Keratinocyte (primary cell): ENCODE measurements around the gene FCHSD1. TPM values are rescaled to one million over a fixed set of nuclear protein-coding genes. Genes with fewer than 3 reads are reported as not detected.

ENCODE experiments used
- DNase-seq: peaks from one replicate; pipeline ENCODE4 v3.0.0-alpha.2; 2011; ENCODE audit warnings: low read depth, missing footprints, low spot score
- FAIRE-seq: peaks from 2 replicates; lab custom pipeline; 2011; peaks lifted over from hg19 to GRCh38; lab: Jason Lieb, UNC
- H2AFZ ChIP-seq: 2 replicates; pipeline ENCODE4 v1.6.0; 2012; ENCODE audit warnings: low read length, control low read depth, inconsistent platforms; ENCODE audit not compliant: control insufficient read depth
- H3K27ac ChIP-seq: 2 replicates; pipeline ENCODE4 v1.5.1; 2011; ENCODE audit warnings: low read length; ENCODE audit not compliant: control insufficient read depth, insufficient read depth
- H3K27me3 ChIP-seq: 3 replicates; pipeline ENCODE4 v1.6.0; 2011; ENCODE audit warnings: low read length; ENCODE audit not compliant: control insufficient read depth, insufficient read depth; ENCODE audit errors: extremely low read depth
- H3K36me3 ChIP-seq, 2 experiments: 2 replicates in 1 of 2; 3 replicates in 1 of 2; pipeline ENCODE4 v1.5.1; 2011; ENCODE audit warnings: low read length in 2 of 2, mild to moderate bottlenecking in 1 of 2; ENCODE audit not compliant: control insufficient read depth in 2 of 2, insufficient read depth in 2 of 2; ENCODE audit errors: extremely low read depth in 1 of 2
- H3K4me1 ChIP-seq: 3 replicates; pipeline ENCODE4 v1.5.1; 2011; ENCODE audit warnings: low read length; ENCODE audit not compliant: control insufficient read depth, insufficient read depth; ENCODE audit errors: extremely low read depth
- H3K4me2 ChIP-seq: 3 replicates; pipeline ENCODE4 v1.6.0; 2011; ENCODE audit warnings: low read depth, low read length; ENCODE audit not compliant: control insufficient read depth, insufficient read depth; ENCODE audit errors: extremely low read depth
- H3K4me3 ChIP-seq, 3 experiments: fragments of 200-600 bp in 1 of 3; sonication (generic) in 1 of 3; 2 replicates in 2 of 3; 3 replicates in 1 of 3; pipeline ENCODE4 v1.5.1; 2011 to 2016; ENCODE audit warnings: low read length in 3 of 3, mild to moderate bottlenecking in 3 of 3, control low read depth in 2 of 3, inconsistent platforms in 1 of 3, low read depth in 1 of 3, mixed read lengths in 1 of 3, mixed run types in 1 of 3, moderate library complexity in 1 of 3; ENCODE audit not compliant: control insufficient read depth in 2 of 3, insufficient read depth in 2 of 3; ENCODE audit errors: extremely low read depth in 1 of 3
- H3K79me2 ChIP-seq: 2 replicates; pipeline ENCODE4 v1.6.0; 2012; ENCODE audit warnings: low read length; ENCODE audit not compliant: control insufficient read depth, insufficient read depth
- H3K9ac ChIP-seq: 3 replicates; pipeline ENCODE4 v1.6.0; 2011; ENCODE audit warnings: low read length; ENCODE audit not compliant: control insufficient read depth, insufficient read depth; ENCODE audit errors: extremely low read depth
- H3K9me1 ChIP-seq: 3 replicates; pipeline ENCODE4 v1.6.0; 2011; ENCODE audit warnings: low read length; ENCODE audit not compliant: control insufficient read depth, insufficient read depth; ENCODE audit errors: extremely low read depth
- H3K9me3 ChIP-seq: 2 replicates; pipeline ENCODE4 v1.5.1; 2012; ENCODE audit warnings: low read depth, low read length; ENCODE audit not compliant: control insufficient read depth
- H4K20me1 ChIP-seq: 3 replicates; pipeline ENCODE4 v1.6.0; 2011; ENCODE audit warnings: low read length; ENCODE audit not compliant: control insufficient read depth, insufficient read depth; ENCODE audit errors: extremely low read depth
- CTCF ChIP-seq, 3 experiments: IDR thresholded peaks in 1 of 3; conservative IDR thresholded peaks in 1 of 3; optimal IDR thresholded peaks in 1 of 3; 2 replicates in 2 of 3; 3 replicates in 1 of 3; pipeline versions ENCODE3 to v1.5.1; 2011; ENCODE audit warnings: low read length in 3 of 3, mild to moderate bottlenecking in 3 of 3, moderate library complexity in 2 of 3, control low read depth in 1 of 3, inconsistent platforms in 1 of 3; ENCODE audit not compliant: insufficient read depth in 2 of 3; ENCODE audit errors: extremely low read depth in 1 of 3
- EZH2 ChIP-seq: IDR thresholded peaks from one replicate; pipeline ENCODE4 v1.6.1; 2012; ENCODE audit warnings: inconsistent platforms, mild to moderate bottlenecking, low read length, moderate library complexity
- dilution Hi-C: fragments of 300-500 bp; cut with MboI; formaldehyde crosslinking; loops from one replicate; pipeline ENCODE4 v1.7.0; 2020; ENCODE audit warnings: low sequenced_read_pairs; ENCODE audit not compliant: extremely low pct_ligation_motif_present
- polyA plus RNA-seq, 5 experiments: library from polyadenylated mRNA; depleted of rRNA in 3 of 5; stranded (reverse) in 3 of 5; stranded (forward) in 1 of 5; unstranded in 1 of 5; fragments of >200 nt; gene quantifications; 1 replicate in 1 of 5; 2 replicates in 3 of 5; 3 replicates in 1 of 5; pipeline versions ENCODE4 v1.2.1 to v1.2.3, GENCODE V29; 2011 to 2012; ENCODE audit warnings: missing spikeins in 2 of 5, low read depth in 1 of 5, low replicate concordance in 1 of 5

FCHSD1 gene
- polyA plus RNA-seq, 1 donor (not counting 4 experiments of a cell fraction or from before 2014, with no cell fraction given), result 13.5 TPM

GRCh38 chr5:141668601-141669265, 17.5 kb upstream of the FCHSD1 start:
- H3K4me2 ChIP-seq, result no peak overlapping the region
- dilution Hi-C loops, result no loop called here
- H3K9ac ChIP-seq, result no peak overlapping the region
- no peaks in the 10 kb centered on the region for H3K9me3 ChIP-seq
- H3K27me3 ChIP-seq, result no peaks in the 10 kb centered on the region
- no peak for FAIRE-seq
- DNase-seq, result no peak
- H3K9me1 ChIP-seq, result no peaks in the 10 kb centered on the region
- H3K4me3 ChIP-seq, result no peak overlapping the region
- no peaks in the 10 kb centered on the region for H3K79me2 ChIP-seq
- H3K27ac ChIP-seq, result no peak overlapping the region
- peaks cover 8% of the 10 kb centered on the region for H3K4me1 ChIP-seq
- H3K36me3 ChIP-seq, result no peaks in the 10 kb centered on the region
- H4K20me1 ChIP-seq, result no peaks in the 10 kb centered on the region
- no peak overlapping the region for H2AFZ ChIP-seq
- no peak for TF ChIP-seq CTCF (optimal IDR thresholded peaks at IDR 0.05 in 1 of 3, IDR thresholded peaks at IDR 0.05 in 1 of 3, conservative IDR thresholded peaks at IDR 0.05 in 1 of 3; ENCODE audit: extremely low read depth in 1 of 3, insufficient read depth in 2 of 3, low read length in 3 of 3)
- no peak for TF ChIP-seq EZH2

- TF ChIP-seq CTCF (optimal IDR thresholded peaks at IDR 0.05 in 1 of 3, IDR thresholded peaks at IDR 0.05 in 1 of 3, conservative IDR thresholded peaks at IDR 0.05 in 1 of 3; ENCODE audit: extremely low read depth in 1 of 3, insufficient read depth in 2 of 3, low read length in 3 of 3) (no peak), EZH2 (no peak)
- Histone ChIP-seq H3K9ac (no peak overlapping the region), H3K4me3 (no peak overlapping the region), H3K4me2 (no peak overlapping the region), H3K9me3 (no peaks in the 10 kb centered on the region), H3K27ac (no peak overlapping the region), H2AFZ (no peak overlapping the region), H4K20me1 (no peaks in the 10 kb centered on the region), H3K36me3 (no peaks in the 10 kb centered on the region), H3K79me2 (no peaks in the 10 kb centered on the region), H3K9me1 (no peaks in the 10 kb centered on the region), H3K4me1 (peaks cover 7% of the 10 kb centered on the region), H3K27me3 (no peaks in the 10 kb centered on the region)
- no peak for DNase-seq
- dilution Hi-C loops, result no loop called here
- FAIRE-seq, result no peak
Measured at GRCh38 chr5:141665995-141666940, 15.1 kb upstream of the FCHSD1 start.
